SU-DHL-6 (cell line): ENCODE data around the gene TIMM17B.

Experiments
- H2AFZ ChIP-seq: fragments of 200-600 bp; sonication (generic); 2 replicates; pipeline ENCODE4 v1.6.1; 2014; ENCODE audit warnings: low read depth, mild to moderate bottlenecking, moderate library complexity, mixed read lengths, antibody characterized with exemption, low read length; ENCODE audit not compliant: severe bottlenecking
- H3F3A ChIP-seq: fragments of 200-600 bp; shearing (Covaris generic); 2 replicates; pipeline ENCODE4 v1.6.0; 2016; ENCODE audit warnings: antibody characterized with exemption, mild to moderate bottlenecking; ENCODE audit not compliant: insufficient read depth
- H3K27ac ChIP-seq: fragments of 200-600 bp; sonication (generic); 2 replicates; pipeline ENCODE4 v1.5.1; 2016; ENCODE audit warnings: low read depth, mild to moderate bottlenecking, low read length, moderate library complexity, mixed read lengths
- H3K27me3 ChIP-seq: fragments of 200-600 bp; sonication (generic), shearing (Covaris generic); 2 replicates; pipeline ENCODE4 v1.6.0; 2014; ENCODE audit warnings: mild to moderate bottlenecking, low read length
- H3K36me3 ChIP-seq: fragments of 200-600 bp; sonication (generic); 2 replicates; pipeline ENCODE4 v1.6.1; 2014; ENCODE audit warnings: mild to moderate bottlenecking, low read length, mixed read lengths
- H3K4me2 ChIP-seq: fragments of 300-600, 200-600 bp; shearing (Covaris generic), sonication (generic); 2 replicates; pipeline ENCODE4 v1.6.0; 2014; ENCODE audit warnings: low read length, low read depth, mild to moderate bottlenecking; ENCODE audit not compliant: poor library complexity, severe bottlenecking
- H3K4me3 ChIP-seq: fragments of 200-600 bp; sonication (generic); 2 replicates; pipeline ENCODE4 v1.5.1; 2014; ENCODE audit warnings: antibody characterized with exemption, low read length, mild to moderate bottlenecking, mixed read lengths; ENCODE audit not compliant: insufficient read depth, poor library complexity, severe bottlenecking
- H3K79me2 ChIP-seq: fragments of 200-600 bp; sonication (generic); 2 replicates; pipeline ENCODE4 v1.6.1; 2014; ENCODE audit warnings: mild to moderate bottlenecking, low read length, moderate library complexity; ENCODE audit not compliant: insufficient read depth
- H3K9ac ChIP-seq: fragments of 200-600 bp; sonication (generic); 2 replicates; pipeline ENCODE4 v1.7.0; 2014; ENCODE audit warnings: mild to moderate bottlenecking, low read length
- H3K9me2 ChIP-seq: fragments of 200-600 bp; sonication (generic); replicated peaks from 2 replicates; pipeline ENCODE4 v1.6.1; 2014; ENCODE audit warnings: low read length; ENCODE audit not compliant: insufficient read depth
- H3K9me3 ChIP-seq: fragments of 200-600 bp; sonication (generic); 2 replicates; pipeline ENCODE4 v1.6.1; 2014; ENCODE audit warnings: low read length, mixed read lengths; ENCODE audit not compliant: insufficient read depth
- H4K20me1 ChIP-seq: fragments of 200-600 bp; sonication (generic); 2 replicates; pipeline ENCODE4 v1.6.1; 2014; ENCODE audit warnings: low read depth, mild to moderate bottlenecking, antibody characterized with exemption, low read length, moderate library complexity, mixed read lengths
- CTCF ChIP-seq: fragments of 200-600 bp; sonication (generic); IDR thresholded peaks from one replicate; pipeline ENCODE4 v1.5.1; 2017; ENCODE audit warnings: antibody characterized with exemption, mild to moderate bottlenecking, low read length, moderate library complexity; ENCODE audit not compliant: insufficient read depth, poor library complexity, severe bottlenecking
- EZH2phosphoT487 ChIP-seq: fragments of 200-600 bp; sonication (generic), shearing (Covaris generic); conservative IDR thresholded peaks from 2 replicates; pipeline ENCODE4 v1.6.1; 2018; ENCODE audit warnings: mild to moderate bottlenecking, antibody characterized with exemption, low read length, moderate library complexity, mixed read lengths

Gene TIMM17B

DNA sequence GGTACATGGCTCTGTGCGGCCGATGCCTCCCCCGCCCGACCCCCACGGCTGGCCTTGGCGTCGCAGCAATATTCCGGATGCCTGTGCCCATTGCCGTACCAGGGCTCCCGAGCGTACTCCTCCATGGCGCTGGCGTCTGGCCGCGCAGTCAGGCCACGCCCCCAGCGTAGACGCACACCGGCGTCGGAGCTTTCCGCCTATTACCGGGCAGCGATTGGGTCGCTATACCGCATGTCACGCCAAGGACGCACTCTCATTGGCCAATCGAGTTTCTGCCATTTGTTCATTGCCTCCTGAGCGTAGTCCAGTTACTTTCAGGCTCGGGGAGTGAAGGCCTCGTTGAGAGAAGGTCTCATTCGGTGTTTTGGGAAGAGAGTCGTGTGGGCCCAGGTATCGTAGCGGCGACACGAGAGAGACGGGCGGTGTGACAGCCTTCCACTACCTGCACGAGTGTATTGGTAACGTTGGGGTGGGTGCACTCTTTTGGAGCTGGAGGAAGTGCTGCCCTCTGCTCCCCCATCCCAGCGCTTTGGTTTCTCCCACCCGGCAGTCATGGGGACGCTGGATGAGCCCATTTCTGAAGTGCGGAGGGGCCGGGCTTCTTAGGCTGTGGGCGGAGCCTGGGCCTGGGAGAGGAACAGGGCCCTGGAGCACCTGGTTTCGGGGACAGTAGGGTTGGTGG lies at the start of gene TIMM17B, which contains the start of gene PQBP1:
TIMM17B (minus strand) TSS at position 144 of the 682 bp plus-strand sequence; CDS start at position 125, 19 bp downstream.
PQBP1 (plus strand) TSS at position 306 of the 682 bp plus-strand sequence. CDS start 580 bp downstream, outside the sequence.
- H3K27ac ChIP-seq: peak within 1 kb of the TSS; percentile 88
- no peaks in the 10 kb centered on the region for H3K36me3 ChIP-seq
- peak within 1 kb of the TSS; percentile 43 for H2AFZ ChIP-seq
- no peaks in the 10 kb centered on the region for H3K9me3 ChIP-seq
- peaks cover 22% of the 10 kb centered on the region for H3K79me2 ChIP-seq
- H3K27me3 ChIP-seq: no peaks in the 10 kb centered on the region
- peak within 1 kb of the TSS; percentile 87 for H3K4me3 ChIP-seq
- peak within 1 kb of the TSS; percentile 93 for H3K9ac ChIP-seq
- TF ChIP-seq EZH2phosphoT487 (no peak), CTCF (no peak)
- no peaks in the 10 kb centered on the region for H4K20me1 ChIP-seq
- no peaks in the 10 kb centered on the region for H3K9me2 ChIP-seq
- peak within 1 kb of the TSS; percentile 68 for H3K4me2 ChIP-seq
- peaks cover 5% of the 10 kb centered on the region; the same call in 1 of the 2 replicates for H3F3A ChIP-seq

- Histone ChIP-seq H3K9me3 (no peaks in the 10 kb centered on the region), H3K4me2 (no peak overlapping the region), H3K27me3 (no peaks in the 10 kb centered on the region), H3K27ac (no peak overlapping the region), H3K4me3 (no peak overlapping the region), H3F3A (no peaks in the 10 kb centered on the region), H3K9me2 (no peaks in the 10 kb centered on the region), H3K9ac (no peak overlapping the region), H3K79me2 (no peaks in the 10 kb centered on the region), H3K36me3 (no peaks in the 10 kb centered on the region), H4K20me1 (no peaks in the 10 kb centered on the region), H2AFZ (no peak overlapping the region)
- TF ChIP-seq CTCF: peak; percentile 60
- no peak for TF ChIP-seq EZH2phosphoT487
These were observed 48.2 kb upstream of the TIMM17B start for GRCh38 chrX:48945517-48946348.

DNA sequence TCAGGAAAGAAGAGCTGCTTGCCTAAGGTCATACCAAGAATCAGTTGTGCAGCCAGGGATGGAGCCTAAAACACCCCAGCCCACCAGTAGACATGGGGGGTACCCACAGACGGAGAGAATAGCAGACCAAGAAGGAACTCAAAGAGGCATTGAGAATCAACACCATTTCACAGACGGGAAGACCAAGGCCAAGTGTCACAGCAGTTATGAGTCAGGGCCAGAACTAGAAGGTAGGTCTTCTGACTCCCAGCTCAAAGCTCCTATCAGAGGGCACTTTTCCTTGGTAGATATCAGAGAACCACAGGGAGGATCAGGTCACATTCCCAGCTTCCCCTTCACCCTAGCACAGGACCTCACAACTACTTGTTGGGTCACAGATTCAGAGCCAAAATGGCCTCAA lies 45.3 kb upstream of the TIMM17B start:
- H3K4me3 ChIP-seq: no peak overlapping the region
- no peaks in the 10 kb centered on the region for H3K9me2 ChIP-seq
- H4K20me1 ChIP-seq: no peaks in the 10 kb centered on the region
- TF ChIP-seq EZH2phosphoT487 (no peak), CTCF (no peak)
- H3F3A ChIP-seq: peaks cover 18% of the 10 kb centered on the region
- H3K36me3 ChIP-seq: no peaks in the 10 kb centered on the region
- H3K9me3 ChIP-seq: no peaks in the 10 kb centered on the region
- H3K79me2 ChIP-seq: no peaks in the 10 kb centered on the region
- H3K27me3 ChIP-seq: no peaks in the 10 kb centered on the region
- no peak overlapping the region for H3K4me2 ChIP-seq
- no peak overlapping the region for H3K27ac ChIP-seq
- H3K9ac ChIP-seq: no peak overlapping the region
- no peak overlapping the region for H2AFZ ChIP-seq
